HG03342 (cell line): ENCODE data around the gene AHNAK.
A peak's percentile ranks its signal among the peaks of the same experiment; 100 is the strongest.
"Not testable (repeated sequence)": the region's sequence is repeated elsewhere in the genome, so short reads cannot be mapped to it uniquely, and the experiment has no call there.

ENCODE experiments used
- ATAC-seq: cut with Tn5 transposase; IDR thresholded peaks from one replicate; pipeline ENCODE4 v1.9.1; 2021; ENCODE audit warnings: mild to moderate bottlenecking, moderate library complexity; ENCODE audit not compliant: unreplicated experiment

Gene AHNAK

GRCh38 chr11:62573592-62574362 lies 27.2 kb upstream of the AHNAK start, which contains the start of gene EEF1G:
TSS of gene EEF1G (minus strand) at chr11:62573891. CDS start at chr11:62573842, 49 bp downstream.
- peak; percentile 79 for ATAC-seq

GRCh38 chr11:62573006-62573591 lies 26.5 kb upstream of the AHNAK start:
- peak; percentile 2 for ATAC-seq

GRCh38 chr11:62572431-62572830 lies 25.8 kb upstream of the AHNAK start:
- ATAC-seq: no peak

GRCh38 chr11:62571493-62571892 lies 24.9 kb upstream of the AHNAK start:
- not testable (repeated sequence) for ATAC-seq

GRCh38 chr11:62570903-62571302 lies 24.3 kb upstream of the AHNAK start:
- not testable (repeated sequence) for ATAC-seq

- no peak for ATAC-seq
These were observed 23.0 kb upstream of the AHNAK start for GRCh38 chr11:62569611-62570010.

- ATAC-seq: no peak
These were observed 20.5 kb upstream of the AHNAK start for GRCh38 chr11:62567018-62567633.

- ATAC-seq: no peak
These were observed 19.6 kb upstream of the AHNAK start for GRCh38 chr11:62566247-62566646.

GRCh38 chr11:62565100-62565802 lies 18.6 kb upstream of the AHNAK start:
- ATAC-seq: no peak

- ATAC-seq: not testable (repeated sequence)
These were observed 15.1 kb upstream of the AHNAK start for GRCh38 chr11:62561677-62562230.

GRCh38 chr11:62560566-62561103 lies 14.0 kb upstream of the AHNAK start:
- no peak for ATAC-seq

- not testable (repeated sequence) for ATAC-seq
These were observed 13.0 kb upstream of the AHNAK start for GRCh38 chr11:62559626-62560025.

GRCh38 chr11:62559204-62559603 lies 12.6 kb upstream of the AHNAK start:
- no peak for ATAC-seq

- no peak for ATAC-seq
These were observed 12.1 kb upstream of the AHNAK start for GRCh38 chr11:62558669-62559068.

- ATAC-seq: peak; percentile 15
These were observed 10.4 kb upstream of the AHNAK start for GRCh38 chr11:62556875-62557631.

- peak; percentile 33 for ATAC-seq
These were observed 9.7 kb upstream of the AHNAK start for GRCh38 chr11:62556108-62556874.

- peak; percentile 32 for ATAC-seq
These were observed 9.0 kb upstream of the AHNAK start for GRCh38 chr11:62555464-62556107.

- ATAC-seq: no peak
These were observed 8.0 kb upstream of the AHNAK start for GRCh38 chr11:62554387-62555167.
